ENCODE measurements around the gene SIAH3. TPM values are rescaled to one million over a fixed set of nuclear protein-coding genes. Genes with fewer than 3 reads are reported as not detected.

The SIAH3 gene
- total RNA-seq, 1 experiment from 2014 or later, result not detected

DNA sequence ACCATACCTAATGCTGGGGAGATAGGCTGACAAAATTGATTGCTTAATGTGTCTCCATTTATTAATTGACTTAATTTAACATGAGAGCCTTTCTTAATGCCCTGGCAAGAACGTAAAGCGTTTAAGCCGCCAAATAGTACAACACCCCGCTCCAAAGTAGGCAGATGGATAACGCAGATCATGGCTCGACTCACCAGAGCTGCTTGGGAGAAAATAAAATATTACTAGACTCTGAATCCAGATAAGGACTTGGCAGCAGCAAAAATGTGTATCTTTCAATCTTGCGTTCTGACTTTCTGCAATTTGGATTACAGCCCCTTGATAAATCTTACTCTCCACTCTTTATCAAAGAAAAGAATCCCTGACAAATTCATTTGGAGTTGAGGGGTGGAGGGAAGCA, 403 bp upstream of the SIAH3 start:
- Mint-ChIP-seq H3K27ac (no peak overlapping the region), H3K36me3 (ENCODE audit: insufficient read depth in 1 of 3, low read depth in 3 of 3) (peaks cover 0 to 5% (median 0%) of the 10 kb centered on the region in 3 experiments; a peak in 2 of 7 replicates), H3K9me3 (peaks cover 3 to 6% of the 10 kb centered on the region in 2 experiments; a peak in 3 of 5 replicates), H3K27me3 (ENCODE audit: low read depth) (peaks cover 54% of the 10 kb centered on the region), H3K4me1 (peaks cover 44 to 47% of the 10 kb centered on the region in 2 experiments), H3K4me3 (peak overlapping the region; percentile 64 to 84; a peak in 3 of 5 replicates)
- TF ChIP-seq, protein P1, sequence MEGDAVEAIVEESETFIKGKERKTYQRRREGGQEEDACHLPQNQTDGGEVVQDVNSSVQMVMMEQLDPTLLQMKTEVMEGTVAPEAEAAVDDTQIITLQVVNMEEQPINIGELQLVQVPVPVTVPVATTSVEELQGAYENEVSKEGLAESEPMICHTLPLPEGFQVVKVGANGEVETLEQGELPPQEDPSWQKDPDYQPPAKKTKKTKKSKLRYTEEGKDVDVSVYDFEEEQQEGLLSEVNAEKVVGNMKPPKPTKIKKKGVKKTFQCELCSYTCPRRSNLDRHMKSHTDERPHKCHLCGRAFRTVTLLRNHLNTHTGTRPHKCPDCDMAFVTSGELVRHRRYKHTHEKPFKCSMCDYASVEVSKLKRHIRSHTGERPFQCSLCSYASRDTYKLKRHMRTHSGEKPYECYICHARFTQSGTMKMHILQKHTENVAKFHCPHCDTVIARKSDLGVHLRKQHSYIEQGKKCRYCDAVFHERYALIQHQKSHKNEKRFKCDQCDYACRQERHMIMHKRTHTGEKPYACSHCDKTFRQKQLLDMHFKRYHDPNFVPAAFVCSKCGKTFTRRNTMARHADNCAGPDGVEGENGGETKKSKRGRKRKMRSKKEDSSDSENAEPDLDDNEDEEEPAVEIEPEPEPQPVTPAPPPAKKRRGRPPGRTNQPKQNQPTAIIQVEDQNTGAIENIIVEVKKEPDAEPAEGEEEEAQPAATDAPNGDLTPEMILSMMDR (conservative IDR thresholded peaks at IDR 0.05), result no peak
- no peak overlapping the region for H2AFZ ChIP-seq (ENCODE audit: low read length)
- H3T11ph ChIP-seq (ENCODE audit: low read length), result no peak overlapping the region
- H3K27me3 ChIP-seq (ENCODE audit: insufficient read depth, low read length), result peaks cover 3% of the 10 kb centered on the region; the same call in 1 of the 2 replicates
- no peak overlapping the region for H3K14ac ChIP-seq (ENCODE audit: insufficient read depth, low read length)
- peaks cover 12% of the 10 kb centered on the region for H3K23me2 ChIP-seq (ENCODE audit: insufficient read length, low read depth, low read length, poor library complexity, severe bottlenecking)
- H2AK5ac ChIP-seq (ENCODE audit: insufficient read length, low read length), result no peak overlapping the region
- no peaks in the 10 kb centered on the region; the same call in 1 of the 2 replicates for H3K4me1 ChIP-seq (ENCODE audit: insufficient read depth, low read length)
- no peak overlapping the region for H2BK12ac ChIP-seq (ENCODE audit: insufficient read length, low read depth, low read length)
- H2BK120ac ChIP-seq (ENCODE audit: low read depth, low read length, poor library complexity, severe bottlenecking), result no peak overlapping the region
- peak overlapping the region; percentile 51 for H3K4me2 ChIP-seq (ENCODE audit: insufficient read depth, insufficient read length, low read length)
- DNase-seq, result no peak
- no peak overlapping the region for H2BK20ac ChIP-seq (ENCODE audit: low read depth, low read length, poor library complexity, severe bottlenecking)
- no peak overlapping the region for H3K18ac ChIP-seq (ENCODE audit: insufficient read length, low read depth, low read length)
- H3K79me1 ChIP-seq (ENCODE audit: insufficient read depth, low read depth, low read length, poor library complexity, severe bottlenecking), result no peaks in the 10 kb centered on the region
- no peak overlapping the region for H3K56ac ChIP-seq (ENCODE audit: insufficient read length, low read depth, low read length)
- H3K9ac ChIP-seq (ENCODE audit: extremely low read depth, insufficient read length, low read length), result no peak overlapping the region
- H2BK5ac ChIP-seq (ENCODE audit: insufficient read length, low read length), result no peak overlapping the region
- WGBS (ENCODE audit: extremely low coverage, insufficient read length, low lambda C conversion rate), result no CpG with 5 or more reads among the region's 7 CpGs
- no peak overlapping the region for H4K91ac ChIP-seq (ENCODE audit: insufficient read length, low read depth, low read length)
- no peak overlapping the region for H2BK15ac ChIP-seq (ENCODE audit: low read depth, low read length)
- no peaks in the 10 kb centered on the region for H3K79me2 ChIP-seq (ENCODE audit: insufficient read depth, low read length)
- no peak overlapping the region for H3K27ac ChIP-seq (ENCODE audit: insufficient read length, low read depth, low read length)
- H3K9me3 ChIP-seq (ENCODE audit: control insufficient read depth, low read depth, low read length), result no peaks in the 10 kb centered on the region
- no peak overlapping the region for H3K4ac ChIP-seq (ENCODE audit: low read depth, low read length)
- H4K20me1 ChIP-seq (ENCODE audit: control insufficient read depth, insufficient read depth, insufficient read length), result no peaks in the 10 kb centered on the region
- H3K23ac ChIP-seq (ENCODE audit: insufficient read length, low read depth, low read length), result no peak overlapping the region
- no peak overlapping the region for H4K5ac ChIP-seq (ENCODE audit: insufficient read length, low read depth, low read length)
- no peak overlapping the region for H4K8ac ChIP-seq (replicated peaks; ENCODE audit: insufficient read length, low read depth, low read length)
